ENCODE measurements around the gene XPC.

Gene XPC

GRCh38 chr3:14154895-14155440, 23.4 kb downstream of the XPC start:
- no peak overlapping the region for H3K27ac ChIP-seq (ENCODE audit: low read depth, low read length)
- H3K4me3 ChIP-seq (ENCODE audit: insufficient read depth, low read length, poor library complexity, severe bottlenecking), result no peak overlapping the region
- H3K79me2 ChIP-seq (ENCODE audit: insufficient read depth, low read length), result no peaks in the 10 kb centered on the region
- H3K27me3 ChIP-seq (ENCODE audit: low read length), result no peaks in the 10 kb centered on the region
- no peaks in the 10 kb centered on the region for H3K9me3 ChIP-seq (ENCODE audit: insufficient read depth, low read length)
- H3K36me3 ChIP-seq (ENCODE audit: low read length), result peaks cover 4% of the 10 kb centered on the region; the same call in 1 of the 2 replicates
- H4K20me1 ChIP-seq (ENCODE audit: low read depth, low read length), result no peaks in the 10 kb centered on the region
- H2AFZ ChIP-seq (ENCODE audit: low read depth, low read length, severe bottlenecking), result no peak overlapping the region
- no peak for TF ChIP-seq EZH2phosphoT487 (conservative IDR thresholded peaks at IDR 0.05; ENCODE audit: low read length)
- no peaks in the 10 kb centered on the region for H3K9me2 ChIP-seq (replicated peaks; ENCODE audit: insufficient read depth, low read length)
- H3F3A ChIP-seq (ENCODE audit: insufficient read depth), result no peaks in the 10 kb centered on the region
- H3K9ac ChIP-seq (ENCODE audit: low read length), result no peak overlapping the region
- H3K4me2 ChIP-seq (ENCODE audit: low read depth, low read length, poor library complexity, severe bottlenecking), result no peak overlapping the region

DNA sequence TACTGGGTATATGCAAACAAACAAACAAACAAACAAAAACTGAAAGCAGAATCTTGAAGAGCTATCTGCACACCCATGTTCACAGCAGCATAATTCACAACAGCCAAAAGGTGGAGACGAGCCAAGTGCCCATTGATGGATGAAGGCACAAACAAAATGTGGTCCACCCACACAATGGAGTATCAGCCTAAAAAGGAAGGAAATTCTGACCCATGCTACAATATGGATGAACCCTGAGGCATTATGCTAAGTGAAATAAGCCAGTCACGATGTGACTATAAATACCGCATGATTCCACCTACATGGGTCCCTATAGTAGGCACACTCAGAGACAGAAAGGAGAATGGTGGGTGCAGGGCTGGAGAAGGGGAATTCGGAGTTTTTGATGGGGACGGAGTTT, 24.1 kb downstream of the XPC start:
- H2AFZ ChIP-seq (ENCODE audit: low read depth, low read length, severe bottlenecking), result no peak overlapping the region
- TF ChIP-seq, protein P1, sequence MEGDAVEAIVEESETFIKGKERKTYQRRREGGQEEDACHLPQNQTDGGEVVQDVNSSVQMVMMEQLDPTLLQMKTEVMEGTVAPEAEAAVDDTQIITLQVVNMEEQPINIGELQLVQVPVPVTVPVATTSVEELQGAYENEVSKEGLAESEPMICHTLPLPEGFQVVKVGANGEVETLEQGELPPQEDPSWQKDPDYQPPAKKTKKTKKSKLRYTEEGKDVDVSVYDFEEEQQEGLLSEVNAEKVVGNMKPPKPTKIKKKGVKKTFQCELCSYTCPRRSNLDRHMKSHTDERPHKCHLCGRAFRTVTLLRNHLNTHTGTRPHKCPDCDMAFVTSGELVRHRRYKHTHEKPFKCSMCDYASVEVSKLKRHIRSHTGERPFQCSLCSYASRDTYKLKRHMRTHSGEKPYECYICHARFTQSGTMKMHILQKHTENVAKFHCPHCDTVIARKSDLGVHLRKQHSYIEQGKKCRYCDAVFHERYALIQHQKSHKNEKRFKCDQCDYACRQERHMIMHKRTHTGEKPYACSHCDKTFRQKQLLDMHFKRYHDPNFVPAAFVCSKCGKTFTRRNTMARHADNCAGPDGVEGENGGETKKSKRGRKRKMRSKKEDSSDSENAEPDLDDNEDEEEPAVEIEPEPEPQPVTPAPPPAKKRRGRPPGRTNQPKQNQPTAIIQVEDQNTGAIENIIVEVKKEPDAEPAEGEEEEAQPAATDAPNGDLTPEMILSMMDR (IDR thresholded peaks at IDR 0.05; ENCODE audit: insufficient read depth, low read length, poor library complexity, severe bottlenecking), result no peak
- no peak for TF ChIP-seq EZH2phosphoT487 (conservative IDR thresholded peaks at IDR 0.05; ENCODE audit: low read length)
- no peaks in the 10 kb centered on the region for H4K20me1 ChIP-seq (ENCODE audit: low read depth, low read length)
- H3K36me3 ChIP-seq (ENCODE audit: low read length), result no peaks in the 10 kb centered on the region
- H3K4me3 ChIP-seq (ENCODE audit: insufficient read depth, low read length, poor library complexity, severe bottlenecking), result no peak overlapping the region
- no peaks in the 10 kb centered on the region for H3K79me2 ChIP-seq (ENCODE audit: insufficient read depth, low read length)
- no peaks in the 10 kb centered on the region for H3K9me3 ChIP-seq (ENCODE audit: insufficient read depth, low read length)
- H3K9me2 ChIP-seq (replicated peaks; ENCODE audit: insufficient read depth, low read length), result no peaks in the 10 kb centered on the region
- no peaks in the 10 kb centered on the region for H3F3A ChIP-seq (ENCODE audit: insufficient read depth)
- H3K9ac ChIP-seq (ENCODE audit: low read length), result no peak overlapping the region
- no peaks in the 10 kb centered on the region for H3K27me3 ChIP-seq (ENCODE audit: low read length)
- H3K27ac ChIP-seq (ENCODE audit: low read depth, low read length), result no peak overlapping the region
- no peak overlapping the region for H3K4me2 ChIP-seq (ENCODE audit: low read depth, low read length, poor library complexity, severe bottlenecking)

DNA sequence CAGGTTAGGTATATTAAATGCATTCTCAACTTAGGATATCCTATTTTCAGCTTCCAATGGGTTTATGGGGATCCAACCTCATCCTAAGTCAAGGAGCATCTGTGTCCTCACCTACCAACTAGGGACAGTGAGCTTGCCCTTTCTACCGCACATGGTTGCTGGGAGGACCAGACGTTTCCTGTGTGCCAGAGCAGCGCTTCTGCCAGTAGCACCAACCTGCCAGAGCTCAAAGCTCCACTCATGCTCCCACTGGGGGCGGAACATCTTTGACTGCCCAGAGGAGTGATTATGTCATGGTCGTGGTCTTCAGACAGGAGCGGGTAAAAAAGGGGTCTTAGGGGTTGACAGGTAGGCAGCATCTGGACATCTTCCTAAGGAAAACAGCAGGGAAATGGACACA, 24.7 kb downstream of the XPC start:
- Histone ChIP-seq H3K9ac (ENCODE audit: low read length) (no peak overlapping the region), H3K27me3 (ENCODE audit: low read length) (no peaks in the 10 kb centered on the region), H3F3A (ENCODE audit: insufficient read depth) (no peaks in the 10 kb centered on the region), H3K4me3 (ENCODE audit: insufficient read depth, low read length, poor library complexity, severe bottlenecking) (no peak overlapping the region), H3K9me2 (replicated peaks; ENCODE audit: insufficient read depth, low read length) (no peaks in the 10 kb centered on the region), H2AFZ (ENCODE audit: low read depth, low read length, severe bottlenecking) (no peak overlapping the region), H3K27ac (ENCODE audit: low read depth, low read length) (no peak overlapping the region), H3K36me3 (ENCODE audit: low read length) (no peaks in the 10 kb centered on the region), H4K20me1 (ENCODE audit: low read depth, low read length) (no peaks in the 10 kb centered on the region), H3K9me3 (ENCODE audit: insufficient read depth, low read length) (no peaks in the 10 kb centered on the region), H3K4me2 (ENCODE audit: low read depth, low read length, poor library complexity, severe bottlenecking) (no peak overlapping the region), H3K79me2 (ENCODE audit: insufficient read depth, low read length) (no peaks in the 10 kb centered on the region)
- no peak for TF ChIP-seq EZH2phosphoT487 (conservative IDR thresholded peaks at IDR 0.05; ENCODE audit: low read length)
- TF ChIP-seq, protein P1 (IDR thresholded peaks at IDR 0.05; ENCODE audit: insufficient read depth, low read length, poor library complexity, severe bottlenecking), result no peak

GRCh38 chr3:14152963-14153355, 25.4 kb downstream of the XPC start:
- no peaks in the 10 kb centered on the region for H3F3A ChIP-seq (ENCODE audit: insufficient read depth)
- H3K36me3 ChIP-seq (ENCODE audit: low read length), result no peaks in the 10 kb centered on the region
- H3K4me3 ChIP-seq (ENCODE audit: insufficient read depth, low read length, poor library complexity, severe bottlenecking), result no peak overlapping the region

More at GRCh38 chr3:14152963-14153355, 25.4 kb downstream of the XPC start:
- TF ChIP-seq EZH2phosphoT487 (conservative IDR thresholded peaks at IDR 0.05; ENCODE audit: low read length), result no peak
- TF ChIP-seq, protein P1 (IDR thresholded peaks at IDR 0.05; ENCODE audit: insufficient read depth, low read length, poor library complexity, severe bottlenecking), result no peak
- Histone ChIP-seq H3K9me3 (ENCODE audit: insufficient read depth, low read length) (no peaks in the 10 kb centered on the region), H3K9me2 (replicated peaks; ENCODE audit: insufficient read depth, low read length) (no peaks in the 10 kb centered on the region), H3K27ac (ENCODE audit: low read depth, low read length) (no peak overlapping the region), H4K20me1 (ENCODE audit: low read depth, low read length) (no peaks in the 10 kb centered on the region), H2AFZ (ENCODE audit: low read depth, low read length, severe bottlenecking) (no peak overlapping the region), H3K9ac (ENCODE audit: low read length) (no peak overlapping the region), H3K4me2 (ENCODE audit: low read depth, low read length, poor library complexity, severe bottlenecking) (no peak overlapping the region), H3K27me3 (ENCODE audit: low read length) (no peaks in the 10 kb centered on the region), H3K79me2 (ENCODE audit: insufficient read depth, low read length) (no peaks in the 10 kb centered on the region)

Data from SU-DHL-6 (cell line).